SK-N-MC (cell line): ENCODE data around the gene ALPL.

Experiments
- EZH2 ChIP-seq: fragments of 200-600 bp; sonication (generic); IDR thresholded peaks from one replicate; pipeline ENCODE4 v1.6.1; 2017; ENCODE audit warnings: antibody characterized with exemption
- POLR2AphosphoS5 ChIP-seq: IDR thresholded peaks from 2 replicates; pipeline ENCODE4 v1.6.1; 2012; ENCODE audit warnings: mild to moderate bottlenecking, low read depth, low read length, borderline replicate concordance

DNA sequence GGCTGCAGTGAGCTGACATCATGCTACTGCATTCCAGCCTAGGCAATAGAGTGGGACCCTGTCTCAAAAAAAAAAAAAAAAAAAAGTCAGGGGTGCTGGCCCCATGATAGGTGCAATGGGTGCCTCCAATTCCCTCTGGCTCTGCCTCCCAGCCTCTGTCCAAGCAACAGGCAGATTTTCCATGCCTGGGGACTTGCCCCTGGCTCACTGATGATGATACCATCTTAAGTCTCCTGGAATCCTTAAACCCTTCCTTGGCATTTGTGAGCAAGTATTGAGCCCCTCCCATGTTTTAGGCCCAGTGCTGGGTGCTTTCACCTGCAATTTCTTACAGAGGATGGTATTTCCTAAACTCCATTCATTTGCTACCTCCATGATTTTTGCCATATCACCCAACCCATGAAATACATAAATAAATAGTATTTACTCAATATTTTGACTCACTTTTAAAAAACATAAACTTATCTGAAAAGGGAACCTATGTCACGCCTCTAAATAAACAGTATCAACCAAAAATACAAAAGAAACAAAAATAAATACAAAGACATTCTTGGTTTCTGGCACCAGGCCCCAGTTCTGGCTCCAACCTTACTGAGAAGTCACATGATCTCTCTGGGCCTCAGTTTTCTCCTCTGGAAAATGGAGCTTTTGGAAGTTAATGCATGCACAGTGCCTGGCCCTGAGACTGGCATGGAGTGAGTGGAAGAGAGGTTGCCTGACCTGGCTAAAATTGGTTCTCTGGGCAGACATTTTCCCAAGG, 1.5 kb upstream of the ALPL start:
- TF ChIP-seq POLR2AphosphoS5 (no peak), EZH2 (no peak)
